ENCODE measurements around the gene TSPYL4. TPM values are rescaled to one million over a fixed set of nuclear protein-coding genes. Genes with fewer than 3 reads are reported as not detected.

TSPYL4 gene
- total and polyA plus RNA-seq, 3 experiments from 2014 or later: 9.4 to 19.9 (median 19.3) TPM

GRCh38 chr6:116268589-116269293, 14.9 kb upstream of the TSPYL4 start:
- H3K36me3 Mint-ChIP-seq: peaks cover 6 to 60% (median 12%) of the 10 kb centered on the region in 3 donors
- Histone ChIP-seq H3K27me3 (ENCODE audit: insufficient read depth, low read length, poor library complexity, severe bottlenecking) (no peaks in the 10 kb centered on the region), H3K27ac (ENCODE audit: low read depth, low read length) (no peak overlapping the region), H3K9me3 (ENCODE audit: low read length) (no peaks in the 10 kb centered on the region), H3K4me3 (ENCODE audit: low read length) (no peak overlapping the region), H3K36me3 (ENCODE audit: insufficient read depth, low read length) (no peaks in the 10 kb centered on the region), H3K4me1 (ENCODE audit: insufficient read depth, low read length) (no peaks in the 10 kb centered on the region)
- DNase-seq: peak in 2 of 5 donors; percentile 44 to 48
- H3K27ac Mint-ChIP-seq: peak overlapping the region in 7 of 8 donors; percentile 34 to 77 (median 64)
- POLR2A ChIA-PET: interaction anchor here (0.8 to 3.4 kb wide), 3 partner anchors 8 to 15 kb away, joined by 3 to 19 read pairs (median 4); partner anchors contain the start of genes TSPYL1 and TSPYL4
- peaks cover 27 to 58% (median 53%) of the 10 kb centered on the region in 3 donors for H3K4me1 Mint-ChIP-seq
- peaks cover 0 to 1% of the 10 kb centered on the region in 2 donors for H3K27me3 Mint-ChIP-seq
- H3K4me3 Mint-ChIP-seq: no peak overlapping the region
- H3K9me3 Mint-ChIP-seq: peaks cover 0 to 5% (median 3%) of the 10 kb centered on the region in 5 donors
- CTCF ChIA-PET: interaction anchor here (1.0 to 3.7 kb wide), 11 partner anchors 10 to 304 kb away, joined by 3 to 29 read pairs (median 5); partner anchors contain the start of genes TSPYL1 and TSPYL4

GRCh38 chr6:116267836-116268588, 14.1 kb upstream of the TSPYL4 start:
- Mint-ChIP-seq H3K9me3 (peaks cover 0 to 11% (median 10%) of the 10 kb centered on the region in 5 donors), H3K4me1 (peaks cover 23 to 51% (median 46%) of the 10 kb centered on the region in 3 donors), H3K36me3 (peaks cover 10 to 53% (median 13%) of the 10 kb centered on the region in 3 donors), H3K27me3 (peaks cover 0 to 1% of the 10 kb centered on the region in 2 donors), H3K27ac (peak overlapping the region in 7 of 8 donors; percentile 25 to 77 (median 69)), H3K4me3 (no peak overlapping the region)
- H3K4me1 ChIP-seq (ENCODE audit: insufficient read depth, low read length): no peaks in the 10 kb centered on the region
- ChIA-PET POLR2A (interaction anchor here (0.8 to 3.4 kb wide), 3 partner anchors 9 to 14 kb away, joined by 3 to 19 read pairs (median 4); partner anchors contain the start of genes TSPYL1 and TSPYL4), CTCF (interaction anchor here (0.9 to 3.7 kb wide), 12 partner anchors 11 to 304 kb away, joined by 3 to 29 read pairs (median 4); partner anchors contain the start of genes TSPYL1 and TSPYL4)
- H3K36me3 ChIP-seq (ENCODE audit: insufficient read depth, low read length): no peaks in the 10 kb centered on the region
- H3K9me3 ChIP-seq (ENCODE audit: low read length): no peaks in the 10 kb centered on the region
- H3K27ac ChIP-seq (ENCODE audit: low read depth, low read length): no peak overlapping the region
- H3K4me3 ChIP-seq (ENCODE audit: low read length): no peak overlapping the region
- no peak for DNase-seq
- H3K27me3 ChIP-seq (ENCODE audit: insufficient read depth, low read length, poor library complexity, severe bottlenecking): no peaks in the 10 kb centered on the region

GRCh38 chr6:116266803-116267202, 12.9 kb upstream of the TSPYL4 start:
- H3K27ac Mint-ChIP-seq: peak overlapping the region in 1 of 8 donors; percentile 38
- H3K27me3 Mint-ChIP-seq: peaks cover 0 to 1% of the 10 kb centered on the region in 2 donors
- no peaks in the 10 kb centered on the region for H3K9me3 ChIP-seq (ENCODE audit: low read length)
- POLR2A ChIA-PET: no interaction called here
- no peaks in the 10 kb centered on the region for H3K27me3 ChIP-seq (ENCODE audit: insufficient read depth, low read length, poor library complexity, severe bottlenecking)
- no peaks in the 10 kb centered on the region for H3K4me1 ChIP-seq (ENCODE audit: insufficient read depth, low read length)
- no peak overlapping the region for H3K4me3 Mint-ChIP-seq
- DNase-seq: no peak
- no peaks in the 10 kb centered on the region for H3K36me3 ChIP-seq (ENCODE audit: insufficient read depth, low read length)
- H3K36me3 Mint-ChIP-seq: peaks cover 12 to 48% (median 25%) of the 10 kb centered on the region in 3 donors
- no peak overlapping the region for H3K4me3 ChIP-seq (ENCODE audit: low read length)
- no peak overlapping the region for H3K27ac ChIP-seq (ENCODE audit: low read depth, low read length)
- peaks cover 0 to 20% (median 15%) of the 10 kb centered on the region in 5 donors for H3K9me3 Mint-ChIP-seq
- CTCF ChIA-PET: interaction anchor here (0.9 to 3.7 kb wide), 2 partner anchors 12 to 294 kb away, joined by 3 to 29 read pairs; partner anchors contain the start of gene TSPYL1
- peaks cover 19 to 46% (median 39%) of the 10 kb centered on the region in 3 donors for H3K4me1 Mint-ChIP-seq

- ChIA-PET POLR2A (interaction anchor here (0.6 to 1.0 kb wide), 2 partner anchors 15 to 159 kb away, joined by 3 read pairs; partner anchors contain the start of gene TSPYL1), CTCF (no interaction called here)
- no peaks in the 10 kb centered on the region for H3K9me3 ChIP-seq (ENCODE audit: low read length)
- Mint-ChIP-seq H3K27ac (peak overlapping the region in 1 of 8 donors; percentile 67), H3K27me3 (peaks cover 0 to 1% of the 10 kb centered on the region in 2 donors), H3K4me3 (no peak overlapping the region), H3K9me3 (peaks cover 0 to 23% (median 15%) of the 10 kb centered on the region in 5 donors), H3K36me3 (peaks cover 20 to 42% (median 39%) of the 10 kb centered on the region in 3 donors), H3K4me1 (peaks cover 31 to 46% (median 40%) of the 10 kb centered on the region in 3 donors)
- no peaks in the 10 kb centered on the region for H3K36me3 ChIP-seq (ENCODE audit: insufficient read depth, low read length)
- no peak overlapping the region for H3K4me3 ChIP-seq (ENCODE audit: low read length)
- no peaks in the 10 kb centered on the region for H3K4me1 ChIP-seq (ENCODE audit: insufficient read depth, low read length)
- no peaks in the 10 kb centered on the region for H3K27me3 ChIP-seq (ENCODE audit: insufficient read depth, low read length, poor library complexity, severe bottlenecking)
- no peak overlapping the region for H3K27ac ChIP-seq (ENCODE audit: low read depth, low read length)
- no peak for DNase-seq
These were observed 11.4 kb upstream of the TSPYL4 start for GRCh38 chr6:116265041-116265829.

- no peaks in the 10 kb centered on the region for H3K36me3 ChIP-seq (ENCODE audit: insufficient read depth, low read length)
- H3K4me3 Mint-ChIP-seq: no peak overlapping the region
- peaks cover 23 to 39% (median 34%) of the 10 kb centered on the region in 3 donors for H3K4me1 Mint-ChIP-seq
- peaks cover 0 to 23% (median 15%) of the 10 kb centered on the region in 5 donors for H3K9me3 Mint-ChIP-seq
- H3K4me1 ChIP-seq (ENCODE audit: insufficient read depth, low read length): no peaks in the 10 kb centered on the region
- H3K27ac ChIP-seq (ENCODE audit: low read depth, low read length): no peak overlapping the region
- H3K36me3 Mint-ChIP-seq: peaks cover 22 to 49% (median 34%) of the 10 kb centered on the region in 3 donors
- ChIA-PET CTCF (no interaction called here), POLR2A (no interaction called here)
- no peak for DNase-seq
- no peaks in the 10 kb centered on the region for H3K27me3 ChIP-seq (ENCODE audit: insufficient read depth, low read length, poor library complexity, severe bottlenecking)
- H3K27me3 Mint-ChIP-seq: peaks cover 0 to 1% of the 10 kb centered on the region in 2 donors
- H3K9me3 ChIP-seq (ENCODE audit: low read length): no peaks in the 10 kb centered on the region
- H3K27ac Mint-ChIP-seq: peak overlapping the region in 1 of 8 donors; percentile 18
- no peak overlapping the region for H3K4me3 ChIP-seq (ENCODE audit: low read length)
These were observed 9.5 kb upstream of the TSPYL4 start for GRCh38 chr6:116263353-116263752.

GRCh38 chr6:116258520-116258919, 4.6 kb upstream of the TSPYL4 start:
- Mint-ChIP-seq H3K36me3 (peaks cover 9 to 41% (median 15%) of the 10 kb centered on the region in 3 donors), H3K27me3 (no peaks in the 10 kb centered on the region), H3K4me1 (peaks cover 23 to 28% (median 27%) of the 10 kb centered on the region in 3 donors), H3K27ac (no peak overlapping the region), H3K9me3 (peaks cover 0 to 18% (median 9%) of the 10 kb centered on the region in 5 donors), H3K4me3 (no peak overlapping the region)
- Histone ChIP-seq H3K36me3 (ENCODE audit: insufficient read depth, low read length) (no peaks in the 10 kb centered on the region), H3K4me1 (ENCODE audit: insufficient read depth, low read length) (peaks cover 10% of the 10 kb centered on the region), H3K27me3 (ENCODE audit: insufficient read depth, low read length, poor library complexity, severe bottlenecking) (no peaks in the 10 kb centered on the region), H3K9me3 (ENCODE audit: low read length) (no peaks in the 10 kb centered on the region), H3K27ac (ENCODE audit: low read depth, low read length) (no peak overlapping the region), H3K4me3 (ENCODE audit: low read length) (no peak overlapping the region)
- DNase-seq: no peak
- CTCF ChIA-PET: no interaction called here
- POLR2A ChIA-PET: interaction anchor here (1.3 kb wide), 1 partner anchor 21 kb away, joined by 4 read pairs; the partner anchor contains the start of gene TSPYL1

GRCh38 chr6:116256694-116257093, 2.8 kb upstream of the TSPYL4 start:
- peaks cover 27% of the 10 kb centered on the region for H3K4me1 ChIP-seq (ENCODE audit: insufficient read depth, low read length)
- CTCF ChIA-PET: no interaction called here

More at GRCh38 chr6:116256694-116257093, 2.8 kb upstream of the TSPYL4 start:
- H3K36me3 Mint-ChIP-seq: peaks cover 2 to 22% (median 11%) of the 10 kb centered on the region in 3 donors
- Histone ChIP-seq H3K9me3 (ENCODE audit: low read length) (no peaks in the 10 kb centered on the region), H3K36me3 (ENCODE audit: insufficient read depth, low read length) (no peaks in the 10 kb centered on the region), H3K27me3 (ENCODE audit: insufficient read depth, low read length, poor library complexity, severe bottlenecking) (no peaks in the 10 kb centered on the region), H3K4me3 (ENCODE audit: low read length) (no peak overlapping the region), H3K27ac (ENCODE audit: low read depth, low read length) (no peak overlapping the region)
- POLR2A ChIA-PET: interaction anchor here (1.1 kb wide), 1 partner anchor 22 kb away, joined by 3 read pairs; no protein-coding TSS in a partner anchor
- H3K4me3 Mint-ChIP-seq: no peak overlapping the region
- DNase-seq: no peak
- H3K4me1 Mint-ChIP-seq: peaks cover 19 to 22% (median 20%) of the 10 kb centered on the region in 3 donors
- H3K27ac Mint-ChIP-seq: peak overlapping the region in 1 of 8 donors; percentile 58
- peaks cover 0 to 2% (median 0%) of the 10 kb centered on the region in 5 donors for H3K9me3 Mint-ChIP-seq
- H3K27me3 Mint-ChIP-seq: no peaks in the 10 kb centered on the region
